Measurements from ENCODE around the gene APOBR.

Gene APOBR

GRCh38 chr16:28520672-28521071 is 26.2 kb downstream of the APOBR start:
- TF ChIP-seq CSDC2 (CRISPR knock-in tag; IDR thresholded peaks at IDR 0.05) (no peak), BACH2 (CRISPR knock-in tag; IDR thresholded peaks at IDR 0.05; ENCODE audit: borderline replicate concordance) (no peak), ISL1 (CRISPR knock-in tag; IDR thresholded peaks at IDR 0.05) (no peak), TCF4 (CRISPR knock-in tag; IDR thresholded peaks at IDR 0.05; ENCODE audit: borderline replicate concordance) (no peak), CREB5 (CRISPR knock-in tag; IDR thresholded peaks at IDR 0.05; ENCODE audit: low read depth) (no peak), ZNF70 (CRISPR knock-in tag; IDR thresholded peaks at IDR 0.05) (no peak), TSHZ2 (CRISPR knock-in tag; IDR thresholded peaks at IDR 0.05) (no peak), ZNF8 (CRISPR knock-in tag; IDR thresholded peaks at IDR 0.05) (no peak), SNAI2 (CRISPR knock-in tag; IDR thresholded peaks at IDR 0.05) (no peak), POU6F1 (CRISPR knock-in tag; IDR thresholded peaks at IDR 0.05; ENCODE audit: borderline replicate concordance, low read depth) (no peak), ESRRG (CRISPR knock-in tag; IDR thresholded peaks at IDR 0.05) (no peak), GLIS3 (CRISPR knock-in tag; IDR thresholded peaks at IDR 0.05) (no peak), PATZ1 (CRISPR knock-in tag; IDR thresholded peaks at IDR 0.05; ENCODE audit: borderline replicate concordance) (no peak), TOX (CRISPR knock-in tag; IDR thresholded peaks at IDR 0.05; ENCODE audit: borderline replicate concordance) (no peak), RARB (CRISPR knock-in tag; IDR thresholded peaks at IDR 0.05) (no peak), ZFP30 (CRISPR knock-in tag; IDR thresholded peaks at IDR 0.05) (no peak), ZNF565 (CRISPR knock-in tag; conservative IDR thresholded peaks at IDR 0.05; ENCODE audit: low read depth) (no peak), ARNTL (CRISPR knock-in tag; IDR thresholded peaks at IDR 0.05; ENCODE audit: borderline replicate concordance, low read depth) (no peak), OSR1 (CRISPR knock-in tag; IDR thresholded peaks at IDR 0.05) (no peak)
- no peak for ATAC-seq

GRCh38 chr16:28521436-28521835 is 27.0 kb downstream of the APOBR start:
- no peak for TF ChIP-seq OSR1 (CRISPR knock-in tag; IDR thresholded peaks at IDR 0.05)
- TF ChIP-seq GLIS3 (CRISPR knock-in tag; IDR thresholded peaks at IDR 0.05): no peak
- TF ChIP-seq ISL1 (CRISPR knock-in tag; IDR thresholded peaks at IDR 0.05): no peak
- TF ChIP-seq ZFP3 (CRISPR knock-in tag; IDR thresholded peaks at IDR 0.05): no peak
- TF ChIP-seq BACH2 (CRISPR knock-in tag; IDR thresholded peaks at IDR 0.05; ENCODE audit: borderline replicate concordance): no peak
- no peak for TF ChIP-seq ARNTL (CRISPR knock-in tag; IDR thresholded peaks at IDR 0.05; ENCODE audit: borderline replicate concordance, low read depth)
- TF ChIP-seq TCF4 (CRISPR knock-in tag; IDR thresholded peaks at IDR 0.05; ENCODE audit: borderline replicate concordance): no peak
- no peak for ATAC-seq

GRCh38 chr16:28522792-28523191 is 28.3 kb downstream of the APOBR start:
- no peak for ATAC-seq

More at GRCh38 chr16:28522792-28523191, 28.3 kb downstream of the APOBR start:
- no peak for TF ChIP-seq ZC3H10 (CRISPR knock-in tag; IDR thresholded peaks at IDR 0.05)
- TF ChIP-seq ZFP3 (CRISPR knock-in tag; IDR thresholded peaks at IDR 0.05): no peak
- no peak for TF ChIP-seq PPARA (CRISPR knock-in tag; IDR thresholded peaks at IDR 0.05; ENCODE audit: borderline replicate concordance)
- TF ChIP-seq ISL1 (CRISPR knock-in tag; IDR thresholded peaks at IDR 0.05): no peak
- TF ChIP-seq ZNF8 (CRISPR knock-in tag; IDR thresholded peaks at IDR 0.05): no peak
- no peak for TF ChIP-seq RARB (CRISPR knock-in tag; IDR thresholded peaks at IDR 0.05)
- no peak for TF ChIP-seq SNAI2 (CRISPR knock-in tag; IDR thresholded peaks at IDR 0.05)
- TF ChIP-seq ZFP30 (CRISPR knock-in tag; IDR thresholded peaks at IDR 0.05): no peak
- TF ChIP-seq TOX (CRISPR knock-in tag; IDR thresholded peaks at IDR 0.05; ENCODE audit: borderline replicate concordance): no peak
- TF ChIP-seq PATZ1 (CRISPR knock-in tag; IDR thresholded peaks at IDR 0.05; ENCODE audit: borderline replicate concordance): no peak
- TF ChIP-seq CSRNP3 (CRISPR knock-in tag; IDR thresholded peaks at IDR 0.05): no peak
- TF ChIP-seq OSR1 (CRISPR knock-in tag; IDR thresholded peaks at IDR 0.05): no peak
- TF ChIP-seq ZNF565 (CRISPR knock-in tag; conservative IDR thresholded peaks at IDR 0.05; ENCODE audit: low read depth): no peak

Data from SK-N-SH treated with all-trans-retinoic acid at 6 μM for 48 hours (cell line).